ENCODE measurements around the gene CAV1. TPM values are rescaled to one million over a fixed set of nuclear protein-coding genes. Genes with fewer than 3 reads are reported as not detected.

CAV1 gene
- total RNA-seq, 1 experiment from 2014 or later = 168 TPM

- no peak for DNase-seq (ENCODE audit: extremely low read depth, low read depth)
These were observed 22.4 kb upstream of the CAV1 start for GRCh38 chr7:116502201-116503096.

DNA sequence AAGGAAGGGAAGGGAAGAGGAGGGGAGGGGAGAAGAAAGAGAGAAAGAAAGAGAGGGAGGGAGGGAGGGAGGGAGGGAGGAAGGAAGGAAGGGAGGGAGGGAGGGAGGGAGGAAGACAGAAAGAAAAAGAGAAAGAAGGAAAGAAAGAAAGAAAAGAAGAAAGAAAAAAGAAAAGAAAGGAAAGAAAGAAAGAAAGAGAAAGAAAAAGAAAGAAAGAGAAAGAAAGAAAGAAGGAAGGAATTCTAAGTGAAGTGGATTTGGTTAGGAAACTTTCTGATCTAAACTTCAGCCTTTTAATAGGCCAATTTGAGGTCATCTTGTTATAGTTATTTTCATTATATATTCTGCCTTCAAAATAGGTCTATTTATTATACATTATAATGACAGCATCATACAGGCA, 21.0 kb upstream of the CAV1 start:
- no peak for DNase-seq (ENCODE audit: extremely low read depth, low read depth)

DNA sequence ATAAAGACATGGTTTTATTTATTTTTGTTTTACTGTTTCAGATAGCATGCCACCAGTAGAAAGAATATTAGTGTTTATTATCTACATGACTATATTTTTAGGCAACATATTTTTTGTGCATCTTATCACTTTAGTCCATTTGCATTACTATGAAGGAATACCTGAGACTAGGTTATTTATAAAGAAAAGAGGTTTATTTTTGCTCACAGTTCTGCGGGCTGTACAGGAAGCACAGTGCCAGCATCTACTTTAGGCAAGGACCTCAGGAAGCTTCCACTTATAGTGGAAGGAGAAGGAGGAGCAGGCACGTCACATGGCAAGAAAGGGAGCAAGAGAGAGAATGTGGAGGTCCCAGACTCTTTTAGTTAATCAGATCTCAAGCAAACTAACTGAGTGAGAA, 19.6 kb upstream of the CAV1 start:
- no peak for DNase-seq (ENCODE audit: extremely low read depth, low read depth)

GRCh38 chr7:116505823-116506222, 19.0 kb upstream of the CAV1 start:
- no peak for DNase-seq (ENCODE audit: extremely low read depth, low read depth)

- DNase-seq (ENCODE audit: extremely low read depth, low read depth) = no peak
These were observed 14.8 kb upstream of the CAV1 start for GRCh38 chr7:116509982-116510579.

DNA sequence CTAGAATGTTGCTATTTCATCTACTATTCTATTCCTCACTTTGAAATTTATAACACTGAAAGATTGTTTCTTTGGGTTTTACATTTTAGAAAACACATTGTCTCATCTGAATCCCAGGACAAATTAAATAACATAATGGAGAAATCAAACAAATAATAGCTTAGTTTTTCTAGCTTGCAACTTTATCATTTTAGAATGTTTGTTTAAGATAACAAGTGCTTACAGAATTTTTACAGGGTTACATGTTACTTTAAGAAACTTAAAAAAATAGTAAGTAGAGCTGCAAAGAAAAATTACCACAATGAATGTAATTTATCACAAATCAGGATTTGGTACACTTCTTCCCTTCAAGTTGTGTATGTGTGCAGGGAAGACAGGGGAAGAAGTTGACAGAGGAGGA, 14.0 kb upstream of the CAV1 start:
- DNase-seq (ENCODE audit: extremely low read depth, low read depth) = no peak

GRCh38 chr7:116511552-116512519, 13.0 kb upstream of the CAV1 start:
- no peak for DNase-seq (ENCODE audit: extremely low read depth, low read depth)

DNA sequence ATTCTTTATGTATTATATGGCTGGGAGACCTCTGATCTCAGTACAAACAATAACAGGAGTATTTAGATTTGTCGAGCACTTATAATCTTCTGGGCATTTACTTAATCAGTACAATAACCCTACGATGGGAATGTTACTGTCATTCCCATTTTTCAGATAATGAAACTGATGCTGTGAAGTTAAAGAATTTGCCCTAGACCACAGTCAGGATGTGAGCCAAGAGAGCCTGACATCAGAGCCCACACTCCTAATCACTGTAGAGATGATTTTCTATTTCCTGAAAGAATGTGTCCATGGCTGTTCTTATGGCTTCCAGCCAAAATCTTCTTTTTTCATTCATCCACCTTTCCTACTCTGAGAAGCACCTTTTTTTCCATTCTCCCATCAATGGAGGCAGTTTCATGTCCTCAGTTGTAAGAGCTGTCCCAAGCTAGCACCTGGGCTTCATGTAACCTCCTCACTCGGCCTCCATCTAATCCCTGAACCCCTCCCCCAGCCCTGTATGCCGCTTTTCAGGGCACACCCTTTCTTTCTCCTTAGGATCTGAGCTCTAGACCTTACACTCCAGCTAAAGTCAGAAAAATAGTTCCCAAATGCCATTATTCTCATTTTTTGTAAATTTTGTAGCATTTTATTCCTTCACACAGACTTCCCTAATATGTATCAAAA, 12.2 kb upstream of the CAV1 start:
- DNase-seq (ENCODE audit: extremely low read depth, low read depth) = no peak

GRCh38 chr7:116515584-116515983, 9.3 kb upstream of the CAV1 start:
- no peak for DNase-seq (ENCODE audit: extremely low read depth, low read depth)

- no peak for DNase-seq (ENCODE audit: extremely low read depth, low read depth)
These were observed 8.5 kb upstream of the CAV1 start for GRCh38 chr7:116516324-116516723.

- DNase-seq (ENCODE audit: extremely low read depth, low read depth) = no peak
These were observed 7.2 kb upstream of the CAV1 start for GRCh38 chr7:116517626-116518025.

GRCh38 chr7:116518961-116519360, 5.9 kb upstream of the CAV1 start:
- DNase-seq (ENCODE audit: extremely low read depth, low read depth) = no peak

DNA sequence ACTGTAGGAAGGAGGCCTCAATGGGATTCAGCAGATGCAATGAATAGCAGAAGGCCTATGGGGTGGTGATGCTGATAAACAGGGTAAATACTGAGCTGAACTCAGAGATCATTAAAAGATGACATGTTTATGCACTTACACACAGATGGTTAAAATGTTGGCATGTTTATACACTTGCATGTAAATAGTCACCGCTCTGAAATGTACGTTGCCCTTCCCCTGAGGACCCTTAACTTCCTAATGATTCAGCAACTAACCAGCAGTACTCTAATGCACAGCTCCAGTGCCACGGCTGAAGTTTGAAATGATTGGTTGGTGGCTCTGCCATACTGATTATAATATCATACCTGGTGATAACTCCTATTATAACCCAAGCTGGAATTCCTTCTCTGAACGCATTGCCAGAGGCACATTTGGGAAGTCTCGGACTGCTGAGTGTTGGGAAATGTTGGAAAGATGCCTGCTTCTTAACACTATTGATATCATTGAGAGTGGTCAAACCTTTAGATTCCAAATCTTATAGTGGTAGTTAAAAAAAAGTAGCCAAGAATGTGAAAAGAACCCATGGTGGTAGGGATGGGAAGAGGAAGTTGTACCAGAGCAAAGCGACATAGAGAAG, 3.7 kb upstream of the CAV1 start:
- no peak for DNase-seq (ENCODE audit: extremely low read depth, low read depth)

GRCh38 chr7:116522247-116522646, 2.6 kb upstream of the CAV1 start:
- DNase-seq (ENCODE audit: extremely low read depth, low read depth) = no peak

GRCh38 chr7:116524221-116524608, 621 bp upstream of the CAV1 start:
- DNase-seq (ENCODE audit: extremely low read depth, low read depth) = no peak

- no peak for DNase-seq (ENCODE audit: extremely low read depth, low read depth)
These were observed 569 bp downstream of the CAV1 start for GRCh38 chr7:116525298-116525912.

DNA sequence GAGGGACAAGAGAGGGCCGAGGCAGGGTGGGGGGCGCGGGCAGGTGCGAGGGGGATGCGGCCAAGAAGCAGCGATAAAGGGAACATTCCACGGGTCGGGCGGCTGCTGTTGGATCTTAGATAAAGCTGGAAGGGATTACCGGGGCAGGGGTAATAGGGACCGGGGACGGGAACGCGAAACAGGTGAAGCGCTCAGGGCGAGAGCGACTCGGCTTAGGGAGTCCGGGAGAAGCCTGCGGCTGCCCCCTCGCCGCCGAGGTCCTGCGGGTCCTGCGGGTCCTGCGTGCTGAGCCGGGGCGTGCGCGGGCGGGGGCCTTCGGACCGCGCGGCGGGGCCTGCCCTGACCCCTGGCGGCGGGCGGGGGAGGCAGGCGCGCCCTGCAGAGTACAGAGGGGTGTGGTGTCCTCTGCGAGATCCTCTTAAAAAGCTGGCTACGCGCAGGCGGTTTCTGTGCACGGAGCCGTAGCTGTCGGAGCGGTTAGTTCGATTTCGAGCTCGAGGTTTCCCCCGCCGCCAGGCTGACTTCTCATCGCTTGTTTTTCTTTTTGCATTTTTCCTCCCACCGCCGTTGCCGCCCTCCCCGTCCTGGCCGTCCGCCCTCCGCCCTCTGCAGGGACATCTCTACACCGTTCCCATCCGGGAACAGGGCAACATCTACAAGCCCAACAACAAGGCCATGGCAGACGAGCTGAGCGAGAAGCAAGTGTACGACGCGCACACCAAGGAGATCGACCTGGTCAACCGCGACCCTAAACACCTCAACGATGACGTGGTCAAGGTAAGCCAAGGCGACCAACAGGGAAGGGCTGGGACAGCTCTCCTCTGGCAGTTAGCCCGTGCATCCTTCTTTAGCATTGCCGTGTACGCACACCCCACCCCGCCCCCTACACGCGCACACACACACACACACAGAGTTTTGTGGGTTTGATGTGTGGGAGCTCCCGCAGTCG, 1.4 kb downstream of the CAV1 start:
- peak; percentile 71 for DNase-seq (ENCODE audit: extremely low read depth, low read depth)

DNA sequence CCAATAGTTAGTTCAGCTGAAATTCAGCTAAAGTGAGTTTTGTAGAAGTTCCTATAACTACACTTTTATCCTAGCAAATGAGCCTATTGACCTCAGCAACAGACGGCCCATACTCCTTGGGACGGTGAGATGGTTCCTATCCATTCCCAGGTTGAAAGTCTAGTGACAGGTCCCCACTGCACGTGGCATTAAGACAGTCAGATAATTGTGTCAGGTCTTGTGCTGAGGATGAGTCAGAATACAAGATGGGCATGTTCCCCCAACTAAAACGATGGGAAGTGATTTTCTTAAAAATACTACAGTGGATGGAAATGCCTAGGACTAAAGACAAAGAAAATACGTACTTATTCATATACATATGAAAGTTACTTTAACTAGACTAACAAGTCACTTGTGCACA, 2.1 kb downstream of the CAV1 start:
- no peak for DNase-seq (ENCODE audit: extremely low read depth, low read depth)

GRCh38 chr7:116527521-116527920, 2.7 kb downstream of the CAV1 start:
- DNase-seq (ENCODE audit: extremely low read depth, low read depth) = no peak

Measured in NCI-H460 (cell line).